Muscle layer of duodenum (tissue), 2 donors: ENCODE results near the gene MLH3.

ENCODE experiments used
- H3K27ac ChIP-seq: one replicate; pipeline ENCODE4 v1.7.0; 2013; ENCODE audit warnings: mild to moderate bottlenecking, low read length
- H3K27me3 ChIP-seq: one replicate; pipeline ENCODE4 v1.7.0; 2013; ENCODE audit warnings: low read depth, mild to moderate bottlenecking, control low read depth, low read length
- H3K36me3 ChIP-seq, 2 donors: one replicate each; pipeline ENCODE4 v1.7.0; 2013; ENCODE audit warnings: low read length in 2 of 2, control low read depth in 1 of 2, mild to moderate bottlenecking in 1 of 2; ENCODE audit not compliant: insufficient read depth in 2 of 2, control insufficient read depth in 1 of 2
- H3K4me1 ChIP-seq, 2 donors: one replicate each; pipeline ENCODE4 v1.7.0; 2013; ENCODE audit warnings: low read length in 2 of 2, mild to moderate bottlenecking in 2 of 2, control low read depth in 1 of 2, moderate library complexity in 1 of 2; ENCODE audit not compliant: insufficient read depth in 2 of 2, control insufficient read depth in 1 of 2
- H3K4me3 ChIP-seq, 2 donors: one replicate each; pipeline ENCODE4 v1.7.0; 2013; ENCODE audit warnings: low read length in 2 of 2, low read depth in 1 of 2, mild to moderate bottlenecking in 1 of 2
- H3K9me3 ChIP-seq, 2 donors: one replicate each; pipeline ENCODE4 v1.7.0; 2013; ENCODE audit warnings: low read length in 2 of 2, control low read depth in 1 of 2, mild to moderate bottlenecking in 1 of 2; ENCODE audit not compliant: control insufficient read depth in 1 of 2
- donor health status: healthy.

The MLH3 gene

GRCh38 chr14:74977164-74977900 lies 73.9 kb downstream of the MLH3 start:
- no peaks in the 10 kb centered on the region for H3K27me3 ChIP-seq
- no peaks in the 10 kb centered on the region for H3K9me3 ChIP-seq
- H3K4me1 ChIP-seq: peaks cover 0 to 8% of the 10 kb centered on the region in 2 donors

GRCh38 chr14:74976264-74977113 lies 74.8 kb downstream of the MLH3 start:
- no peaks in the 10 kb centered on the region for H3K27me3 ChIP-seq
- H3K36me3 ChIP-seq: no peaks in the 10 kb centered on the region
- H3K4me1 ChIP-seq: peaks cover 0 to 8% of the 10 kb centered on the region in 2 donors
- no peak overlapping the region for H3K27ac ChIP-seq
- H3K4me3 ChIP-seq: no peak overlapping the region
- H3K9me3 ChIP-seq: no peaks in the 10 kb centered on the region

More at GRCh38 chr14:74977164-74977900, 73.9 kb downstream of the MLH3 start:
- Histone ChIP-seq H3K27ac (no peak overlapping the region), H3K4me3 (no peak overlapping the region), H3K36me3 (no peaks in the 10 kb centered on the region)

DNA sequence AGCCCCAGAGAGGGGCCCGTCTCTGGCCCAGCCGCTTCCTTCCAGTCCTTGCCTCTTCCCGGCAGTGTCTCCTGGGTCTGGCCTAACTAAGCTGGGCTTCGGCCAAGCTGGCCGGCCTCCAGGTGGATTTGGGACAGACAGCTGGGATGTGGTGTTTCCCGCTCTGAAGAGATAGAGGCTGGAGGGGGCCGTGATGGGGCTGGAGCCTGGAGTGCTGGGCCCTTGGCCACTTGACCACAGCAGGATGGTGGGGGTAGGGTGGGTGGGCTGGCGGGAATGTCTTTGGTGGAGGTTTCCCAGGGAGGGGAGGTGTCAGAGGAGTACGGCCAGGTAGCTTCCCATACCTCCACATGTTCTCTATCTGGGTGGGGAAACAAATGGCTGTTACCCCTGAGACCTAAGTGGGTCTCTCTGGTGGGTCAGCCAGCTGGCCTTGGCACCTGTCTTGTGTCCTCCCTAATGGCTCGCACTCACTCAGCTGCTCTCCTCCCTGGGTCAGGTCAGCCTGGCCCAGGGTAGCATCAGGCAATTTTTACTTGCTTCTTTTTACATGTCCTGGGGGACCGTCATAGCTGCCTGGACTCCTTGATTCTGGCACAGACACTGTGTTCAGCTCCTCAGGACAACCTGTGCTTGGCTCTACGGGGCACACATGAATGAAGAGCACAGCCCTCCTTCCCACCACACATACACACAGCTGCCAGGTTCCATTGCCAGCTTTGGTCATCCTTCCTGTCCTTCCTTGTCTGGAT lies 76.0 kb downstream of the MLH3 start:
- Histone ChIP-seq H3K9me3 (no peaks in the 10 kb centered on the region), H3K27me3 (no peaks in the 10 kb centered on the region), H3K4me1 (peaks cover 0 to 8% of the 10 kb centered on the region in 2 donors), H3K36me3 (no peaks in the 10 kb centered on the region), H3K4me3 (no peak overlapping the region), H3K27ac (no peak overlapping the region)

DNA sequence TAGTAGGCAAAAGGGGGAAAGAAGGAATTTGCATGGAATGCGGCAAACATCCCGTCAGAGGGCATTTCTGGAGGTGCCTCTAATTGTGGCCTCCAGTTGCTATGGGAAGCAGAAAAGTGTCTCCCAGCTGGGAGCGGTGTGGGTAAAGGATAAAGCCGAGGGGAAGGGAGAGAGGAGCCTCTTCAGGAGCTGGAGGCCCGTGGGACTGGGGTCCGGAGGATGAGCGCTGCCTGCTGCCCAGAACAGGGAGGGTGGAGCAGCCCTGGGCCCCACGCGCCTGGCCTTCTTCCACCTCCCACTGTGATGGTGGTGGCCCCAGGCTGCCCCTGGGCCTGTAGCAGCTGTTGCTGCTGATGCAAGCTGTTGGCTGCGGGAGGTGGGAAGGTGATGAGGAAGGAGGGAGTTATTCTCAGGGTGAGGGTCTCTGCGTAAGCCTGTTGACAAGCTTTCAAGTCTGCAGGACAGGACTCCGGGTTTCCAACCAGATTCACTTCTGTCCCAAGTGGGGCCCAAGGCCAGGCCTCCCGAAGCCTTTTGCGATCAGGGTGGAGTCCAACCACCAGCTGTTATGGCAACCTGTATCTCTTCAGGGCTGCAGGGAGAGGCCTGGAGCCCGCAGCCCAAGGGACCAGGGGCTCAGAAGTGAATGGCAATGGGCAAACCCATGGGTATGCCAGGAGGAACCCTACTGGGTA lies 76.8 kb downstream of the MLH3 start:
- Histone ChIP-seq H3K36me3 (no peaks in the 10 kb centered on the region), H3K4me3 (no peak overlapping the region), H3K27me3 (no peaks in the 10 kb centered on the region), H3K4me1 (peaks cover 0 to 8% of the 10 kb centered on the region in 2 donors), H3K27ac (no peak overlapping the region), H3K9me3 (no peaks in the 10 kb centered on the region)

GRCh38 chr14:74973905-74974363 lies 77.3 kb downstream of the MLH3 start:
- Histone ChIP-seq H3K4me1 (peaks cover 0 to 8% of the 10 kb centered on the region in 2 donors), H3K27ac (no peak overlapping the region)

GRCh38 chr14:74973003-74973653 lies 78.1 kb downstream of the MLH3 start:
- Histone ChIP-seq H3K9me3 (no peaks in the 10 kb centered on the region), H3K36me3 (no peaks in the 10 kb centered on the region), H3K4me1 (peaks cover 0 to 8% of the 10 kb centered on the region in 2 donors), H3K27ac (no peak overlapping the region), H3K4me3 (no peak overlapping the region), H3K27me3 (no peaks in the 10 kb centered on the region)

More at GRCh38 chr14:74973905-74974363, 77.3 kb downstream of the MLH3 start:
- Histone ChIP-seq H3K4me3 (no peak overlapping the region), H3K27me3 (no peaks in the 10 kb centered on the region), H3K9me3 (no peaks in the 10 kb centered on the region), H3K36me3 (no peaks in the 10 kb centered on the region)

- Histone ChIP-seq H3K4me3 (no peak overlapping the region), H3K9me3 (no peaks in the 10 kb centered on the region), H3K27ac (no peak overlapping the region), H3K27me3 (no peaks in the 10 kb centered on the region), H3K36me3 (no peaks in the 10 kb centered on the region), H3K4me1 (no peaks in the 10 kb centered on the region)
Observed at GRCh38 chr14:74968811-74969210, 82.5 kb downstream of the MLH3 start.

- Histone ChIP-seq H3K27ac (no peak overlapping the region), H3K4me1 (no peaks in the 10 kb centered on the region), H3K9me3 (no peaks in the 10 kb centered on the region), H3K27me3 (no peaks in the 10 kb centered on the region), H3K4me3 (no peak overlapping the region), H3K36me3 (no peaks in the 10 kb centered on the region)
Observed at GRCh38 chr14:74965486-74966153, 85.6 kb downstream of the MLH3 start.

DNA sequence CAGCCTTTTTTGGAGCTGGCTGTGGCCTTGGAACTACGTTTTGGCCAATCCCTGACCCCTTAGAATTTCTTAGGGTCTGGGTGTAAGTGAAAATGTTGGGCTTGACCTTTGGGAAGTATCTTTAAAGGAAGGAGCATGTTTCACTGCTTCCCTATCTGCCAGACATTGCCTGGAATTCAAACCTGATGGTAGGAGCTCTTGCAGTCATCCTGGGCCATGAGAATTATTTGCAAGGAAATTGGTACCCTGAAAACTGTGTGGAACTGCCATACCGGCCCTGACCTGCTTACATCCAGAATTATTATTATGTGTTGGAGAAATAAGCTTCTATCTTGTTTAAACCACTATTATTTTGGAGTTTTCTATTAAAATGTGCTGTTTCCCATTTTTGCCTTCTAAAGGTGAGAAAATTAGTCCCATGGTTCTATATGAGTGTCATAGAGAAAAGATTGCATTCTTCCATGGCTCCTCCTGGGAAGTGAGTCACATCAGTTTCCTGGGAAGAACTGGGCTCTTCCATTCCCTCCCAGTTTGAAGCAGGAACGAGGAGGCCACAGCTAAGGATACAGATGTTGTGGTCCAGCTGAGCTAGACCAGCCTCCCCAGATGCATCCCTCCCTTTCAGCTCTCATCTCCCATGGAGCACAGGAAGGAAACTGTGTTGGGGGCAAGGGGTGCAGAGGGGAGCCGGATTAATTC lies 86.3 kb downstream of the MLH3 start:
- H3K27me3 ChIP-seq: no peaks in the 10 kb centered on the region
- no peaks in the 10 kb centered on the region for H3K9me3 ChIP-seq
- no peaks in the 10 kb centered on the region for H3K36me3 ChIP-seq
- no peaks in the 10 kb centered on the region for H3K4me1 ChIP-seq
- no peak overlapping the region for H3K4me3 ChIP-seq
- no peak overlapping the region for H3K27ac ChIP-seq
